CD4-positive, alpha-beta T cell treated with Interleukin-2 at 100 ng/mL for 4 hours (primary cell): ENCODE data around the gene PDS5B.
"Not testable (repeated sequence)": the region's sequence is repeated elsewhere in the genome, so short reads cannot be mapped to it uniquely, and the experiment has no call there.

Source experiments
- DNase-seq: peaks from one replicate; pipeline ENCODE4 v3.0.0-alpha.2; 2020; ENCODE audit warnings: low spot score

The PDS5B gene

GRCh38 chr13:32586080-32586900, at the start of gene PDS5B:
Gene PDS5B, plus strand, starts transcription at chr13:32586452. Its CDS starts 62,321 bp downstream, at chr13:32648773.
- peak; percentile 95 for DNase-seq

- peak; percentile 33 for DNase-seq
Observed at GRCh38 chr13:32537580-32538142, 48.6 kb upstream of the PDS5B start.

- no peak for DNase-seq
Observed at GRCh38 chr13:32538143-32538620, 48.1 kb upstream of the PDS5B start.

- DNase-seq = peak; percentile 94
Observed at GRCh38 chr13:32538621-32539246, 47.5 kb upstream of the PDS5B start, which contains the start of gene N4BP2L2. Gene N4BP2L2, minus strand, starts transcription at chr13:32538795. Its CDS starts 1,768 bp downstream, at chr13:32537027.

- DNase-seq = no peak
Observed at GRCh38 chr13:32542221-32542620, 44.0 kb upstream of the PDS5B start.

- DNase-seq = no peak
Observed at GRCh38 chr13:32545083-32545482, 41.2 kb upstream of the PDS5B start.

- DNase-seq = no peak
Observed at GRCh38 chr13:32548837-32549236, 37.4 kb upstream of the PDS5B start.

- no peak for DNase-seq
Observed at GRCh38 chr13:32549788-32550187, 36.5 kb upstream of the PDS5B start.

- no peak for DNase-seq
Observed at GRCh38 chr13:32553720-32554119, 32.5 kb upstream of the PDS5B start.

GRCh38 chr13:32555613-32556012, 30.6 kb upstream of the PDS5B start:
- no peak for DNase-seq

GRCh38 chr13:32560842-32561241, 25.4 kb upstream of the PDS5B start:
- DNase-seq = not testable (repeated sequence)

GRCh38 chr13:32575687-32576086, 10.6 kb upstream of the PDS5B start:
- DNase-seq = not testable (repeated sequence)

- no peak for DNase-seq
Observed at GRCh38 chr13:32577032-32577431, 9.2 kb upstream of the PDS5B start.

GRCh38 chr13:32581177-32581786, 5.0 kb upstream of the PDS5B start:
- DNase-seq = peak; percentile 38

- no peak for DNase-seq
Observed at GRCh38 chr13:32582281-32582680, 4.0 kb upstream of the PDS5B start.

- no peak for DNase-seq
Observed at GRCh38 chr13:32582991-32583390, 3.3 kb upstream of the PDS5B start.

- no peak for DNase-seq
Observed at GRCh38 chr13:32585550-32586079, 637 bp upstream of the PDS5B start.

- DNase-seq = peak; percentile 42
Observed at GRCh38 chr13:32587011-32587810, 959 bp downstream of the PDS5B start.

- no peak for DNase-seq
Observed at GRCh38 chr13:32587811-32588170, 1.5 kb downstream of the PDS5B start.

- DNase-seq = no peak
Observed at GRCh38 chr13:32588736-32589135, 2.5 kb downstream of the PDS5B start.

- DNase-seq = no peak
Observed at GRCh38 chr13:32589471-32589870, 3.2 kb downstream of the PDS5B start.
